Liver (tissue), 9 donors: ENCODE measurements around the gene CFAP61. TPM values are rescaled to one million over a fixed set of nuclear protein-coding genes. Genes with fewer than 3 reads are reported as not detected.

Experiments
- DNase-seq: peaks from one replicate; pipeline ENCODE4 v3.0.0-alpha.2; 2017; ENCODE audit warnings: low spot score
- H3K27ac ChIP-seq, 2 donors: one replicate each; pipeline ENCODE4 v1.7.0; 2013; ENCODE audit warnings: inconsistent platforms in 2 of 2, low read length in 2 of 2, control low read depth in 1 of 2, low read depth in 1 of 2, mild to moderate bottlenecking in 1 of 2
- H3K27me3 ChIP-seq, 4 donors: one replicate each; pipeline versions ENCODE4 v1.6.1 to v1.7.0; 2013; ENCODE audit warnings: low read length in 3 of 4, inconsistent platforms in 1 of 4, mild to moderate bottlenecking in 1 of 4, moderate library complexity in 1 of 4; ENCODE audit not compliant: control insufficient read depth in 4 of 4, insufficient read depth in 4 of 4
- H3K36me3 ChIP-seq, 4 donors: one replicate each; pipeline versions ENCODE4 v1.6.1 to v1.7.0; 2013; ENCODE audit warnings: low read length in 3 of 4, mild to moderate bottlenecking in 3 of 4, low read depth in 1 of 4, moderate library complexity in 1 of 4; ENCODE audit not compliant: control insufficient read depth in 4 of 4, insufficient read depth in 3 of 4
- H3K4me1 ChIP-seq, 4 donors: one replicate each; pipeline versions ENCODE4 v1.6.1 to v1.7.0; 2013; ENCODE audit warnings: low read length in 3 of 4, mild to moderate bottlenecking in 3 of 4, moderate library complexity in 1 of 4; ENCODE audit not compliant: control insufficient read depth in 4 of 4, insufficient read depth in 4 of 4
- H3K4me3 ChIP-seq, 3 donors: one replicate each; pipeline versions ENCODE4 v1.6.1 to v1.7.0; 2013; ENCODE audit warnings: low read length in 3 of 3, control low read depth in 1 of 3, low read depth in 1 of 3, mild to moderate bottlenecking in 1 of 3
- H3K9ac ChIP-seq, 2 donors: one replicate each; pipeline ENCODE4 v1.7.0; 2013; ENCODE audit warnings: low read length in 2 of 2, mild to moderate bottlenecking in 2 of 2, moderate library complexity in 2 of 2, control low read depth in 1 of 2, low read depth in 1 of 2
- H3K9me3 ChIP-seq, 4 donors: one replicate each; pipeline versions ENCODE4 v1.6.1 to v1.7.0; 2013; ENCODE audit warnings: low read length in 3 of 4; ENCODE audit not compliant: control insufficient read depth in 4 of 4
- EGR1 ChIP-seq, 2 donors: IDR thresholded peaks; 2 replicates each; pipeline ENCODE4 v1.6.1; 2016 to 2018; ENCODE audit warnings: antibody characterized with exemption in 2 of 2, low read depth in 2 of 2
- FOXA1 ChIP-seq: IDR thresholded peaks from 2 replicates; pipeline ENCODE4 v1.6.1; 2016; ENCODE audit warnings: antibody characterized with exemption
- FOXA2 ChIP-seq: IDR thresholded peaks from 2 replicates; pipeline ENCODE4 v1.6.1; 2016; ENCODE audit warnings: antibody characterized with exemption
- HNF4G ChIP-seq: IDR thresholded peaks from 2 replicates; pipeline ENCODE4 v1.6.1; 2016; ENCODE audit warnings: antibody characterized with exemption
- JUND ChIP-seq, 2 donors: IDR thresholded peaks; 2 replicates each; pipeline ENCODE4 v1.6.1; 2016; ENCODE audit warnings: antibody characterized with exemption in 2 of 2
- NR2F2 ChIP-seq: IDR thresholded peaks from 2 replicates; pipeline ENCODE4 v1.6.1; 2016; ENCODE audit warnings: antibody characterized with exemption
- RAD21 ChIP-seq, 2 donors: IDR thresholded peaks; 2 replicates each; pipeline ENCODE4 v1.6.1; 2016; ENCODE audit warnings: antibody characterized with exemption in 2 of 2, mild to moderate bottlenecking in 2 of 2
- RXRA ChIP-seq, 2 donors: IDR thresholded peaks; 2 replicates each; pipeline ENCODE4 v1.6.1; 2017 to 2018; ENCODE audit warnings: antibody characterized with exemption in 2 of 2, mild to moderate bottlenecking in 1 of 2
- SP1 ChIP-seq: IDR thresholded peaks from 2 replicates; pipeline ENCODE4 v1.6.1; 2018; ENCODE audit warnings: antibody characterized with exemption, mild to moderate bottlenecking
- TAF1 ChIP-seq: conservative IDR thresholded peaks from 2 replicates; pipeline ENCODE4 v1.6.1; 2016; ENCODE audit warnings: antibody characterized with exemption, mild to moderate bottlenecking
- YY1 ChIP-seq: IDR thresholded peaks from 2 replicates; pipeline ENCODE4 v1.6.1; 2016; ENCODE audit warnings: antibody characterized with exemption, mild to moderate bottlenecking
- WGBS: extraction: QIAGEN DNeasy Blood & Tissue Kit; methylation state at CpG from one replicate; pipeline ENCODE4 v1.1.7; 2013; 5-methylcytosine and 5-hydroxymethylcytosine counted together
- polyA plus RNA-seq, 2 donors: library from polyadenylated mRNA; stranded (reverse) in 1 of 2; unstranded in 1 of 2; fragments of 200-250 nt in 1 of 2; fragments of >200 nt in 1 of 2; fragmentation: Nextera tagmentation in 1 of 2; extraction: Ambion mirVana in 1 of 2; gene quantifications; one replicate each; pipeline versions ENCODE4 v1.2.1 to v1.2.3, GENCODE V29; 2013 to 2015
- total RNA-seq, 2 donors: library from RNA; depleted of rRNA; stranded (reverse); fragments of >200 nt; gene quantifications; one replicate each; pipeline ENCODE4 v1.2.3, GENCODE V29; 2014
- TF ChIP-seq, protein P1 (sequence below): IDR thresholded peaks from 2 replicates; pipeline ENCODE4 v1.6.1; 2016; ENCODE audit warnings: antibody characterized with exemption
- TF ChIP-seq, protein P2 (sequence below): IDR thresholded peaks from 2 replicates; pipeline ENCODE4 v1.6.1; 2016; ENCODE audit warnings: antibody characterized with exemption
- donor health status: healthy.
- donor health status: healthy.
- donor health status: healthy.
- donor health status: healthy.
- donor health status: healthy.

Gene CFAP61
- total and polyA plus RNA-seq, 4 donors: 0.05 TPM; not detected in 3

- H3K27me3 ChIP-seq: peaks cover 0 to 3% (median 1%) of the 10 kb centered on the region in 4 donors
- DNase-seq: no peak
- H3K9me3 ChIP-seq: no peaks in the 10 kb centered on the region
- no peaks in the 10 kb centered on the region for H3K36me3 ChIP-seq
- H3K27ac ChIP-seq: no peak overlapping the region
- H3K4me3 ChIP-seq: no peak overlapping the region
- WGBS: 64% methylated on average over 10 of the region's 10 CpGs
- H3K9ac ChIP-seq: no peak overlapping the region
- no peaks in the 10 kb centered on the region for H3K4me1 ChIP-seq
- TF ChIP-seq EGR1 (IDR thresholded peaks at IDR 0.05; ENCODE audit: low read depth in 2 of 2) (no peak), TAF1 (no peak), JUND (IDR thresholded peaks at IDR 0.05) (no peak), YY1 (no peak), RAD21 (IDR thresholded peaks at IDR 0.05) (no peak), FOXA2 (no peak), HNF4G (no peak), RXRA (IDR thresholded peaks at IDR 0.05) (no peak), SP1 (no peak)
- TF ChIP-seq, protein P1, sequence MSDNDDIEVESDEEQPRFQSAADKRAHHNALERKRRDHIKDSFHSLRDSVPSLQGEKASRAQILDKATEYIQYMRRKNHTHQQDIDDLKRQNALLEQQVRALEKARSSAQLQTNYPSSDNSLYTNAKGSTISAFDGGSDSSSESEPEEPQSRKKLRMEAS: no peak
Observed at GRCh38 chr20:20070871-20071726, 18.8 kb downstream of the CFAP61 start.

DNA sequence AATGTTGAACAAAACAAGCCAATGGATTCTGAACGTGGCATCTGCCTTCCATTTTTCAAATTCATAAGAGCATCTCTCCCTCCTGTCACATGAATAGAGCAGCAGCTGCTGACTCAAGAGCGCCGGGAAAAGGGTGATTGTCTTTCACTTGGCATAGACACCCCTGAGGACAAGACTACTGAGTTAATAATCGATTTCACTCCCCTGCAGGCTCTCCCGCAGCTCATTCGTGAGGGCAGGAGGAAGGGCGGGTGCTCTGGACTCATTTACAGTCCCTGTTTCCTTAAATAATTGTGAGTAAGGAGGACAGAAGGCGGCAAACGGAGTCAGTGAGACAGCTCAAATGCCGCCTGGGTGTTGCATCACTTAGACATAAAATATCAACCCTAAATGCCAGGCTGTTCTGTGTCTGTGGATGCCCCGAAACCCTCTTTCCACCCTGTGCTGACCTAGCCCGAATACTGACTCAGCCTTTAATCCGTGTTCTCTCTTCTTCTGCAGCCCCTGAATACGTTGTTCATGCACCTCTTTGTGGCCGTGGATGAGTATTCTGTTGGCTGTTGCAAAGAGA is 21.6 kb downstream of the CFAP61 start:
- no peaks in the 10 kb centered on the region for H3K9me3 ChIP-seq
- TF ChIP-seq FOXA2 (no peak), SP1 (no peak), RXRA (IDR thresholded peaks at IDR 0.05) (no peak), NR2F2 (no peak), RAD21 (IDR thresholded peaks at IDR 0.05) (no peak), FOXA1 (no peak)
- TF ChIP-seq, protein P2, sequence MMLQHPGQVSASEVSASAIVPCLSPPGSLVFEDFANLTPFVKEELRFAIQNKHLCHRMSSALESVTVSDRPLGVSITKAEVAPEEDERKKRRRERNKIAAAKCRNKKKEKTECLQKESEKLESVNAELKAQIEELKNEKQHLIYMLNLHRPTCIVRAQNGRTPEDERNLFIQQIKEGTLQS: no peak
- WGBS: 54% methylated on average over 15 of the region's 15 CpGs
- peaks cover 0 to 3% (median 1%) of the 10 kb centered on the region in 4 donors for H3K27me3 ChIP-seq
- no peak overlapping the region for H3K4me3 ChIP-seq
- DNase-seq: no peak
- no peak overlapping the region for H3K27ac ChIP-seq
- no peaks in the 10 kb centered on the region for H3K4me1 ChIP-seq
- H3K9ac ChIP-seq: no peak overlapping the region
- no peaks in the 10 kb centered on the region for H3K36me3 ChIP-seq

DNA sequence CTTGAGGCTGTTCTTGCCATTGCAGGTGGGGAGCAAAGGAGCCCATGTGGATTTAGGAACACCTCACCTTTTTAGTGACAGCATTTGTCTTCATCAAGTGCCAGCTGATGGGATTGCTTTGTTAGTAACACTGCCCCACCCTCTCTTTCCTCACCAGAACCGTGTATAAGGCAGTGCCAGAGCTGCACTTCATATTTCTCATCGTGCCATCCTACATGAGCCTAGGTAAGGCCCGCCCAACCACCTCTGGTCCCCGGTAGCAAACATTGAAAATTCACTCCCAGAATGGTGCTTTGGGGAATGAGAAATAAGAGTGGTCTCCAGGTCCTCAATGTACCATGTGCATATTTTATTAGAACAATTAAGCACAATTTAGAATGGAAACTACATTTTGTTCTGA is 22.7 kb downstream of the CFAP61 start:
- Histone ChIP-seq H3K9ac (no peak overlapping the region), H3K27ac (no peak overlapping the region), H3K4me1 (no peaks in the 10 kb centered on the region), H3K4me3 (no peak overlapping the region), H3K36me3 (no peaks in the 10 kb centered on the region), H3K9me3 (no peaks in the 10 kb centered on the region), H3K27me3 (peaks cover 0 to 3% (median 1%) of the 10 kb centered on the region in 4 donors)
- no peak for DNase-seq
- WGBS: 84% methylated on average over 4 of the region's 4 CpGs
- TF ChIP-seq YY1 (no peak), FOXA2 (no peak)
